Kidney (tissue), 14 donors: Measurements from ENCODE around the gene KLHL6. TPM values are rescaled to one million over a fixed set of nuclear protein-coding genes. Genes with fewer than 3 reads are reported as not detected.

Experiments used
- DNase-seq, 5 donors: peaks; one replicate each; pipeline ENCODE4 v3.0.0-alpha.2; 2013 to 2020
- FAIRE-seq: peaks from 2 replicates; lab custom pipeline; 2012; peaks lifted over from hg19 to GRCh38; lab: Jason Lieb, UNC
- H3K27ac ChIP-seq, 2 donors: one replicate each; pipeline ENCODE4 v1.7.0; 2013; ENCODE audit warnings: low read depth in 2 of 2, low read length in 2 of 2, inconsistent platforms in 1 of 2
- H3K27me3 ChIP-seq: one replicate; pipeline ENCODE4 v1.7.1; 2013; ENCODE audit warnings: low read length, inconsistent platforms; ENCODE audit not compliant: control insufficient read depth, insufficient read depth
- H3K36me3 ChIP-seq, 3 donors: one replicate each; pipeline versions ENCODE4 v1.7.0 to v1.7.1; 2013; ENCODE audit warnings: low read length in 3 of 3, control low read depth in 1 of 3, inconsistent platforms in 1 of 3; ENCODE audit not compliant: insufficient read depth in 3 of 3, control insufficient read depth in 2 of 3
- H3K4me1 ChIP-seq, 3 donors: one replicate each; pipeline versions ENCODE4 v1.7.0 to v1.7.1; 2013; ENCODE audit warnings: low read length in 3 of 3, inconsistent platforms in 1 of 3, low read depth in 1 of 3; ENCODE audit not compliant: control insufficient read depth in 2 of 3, insufficient read depth in 2 of 3
- H3K4me3 ChIP-seq, 3 donors: one replicate each; pipeline versions ENCODE4 v1.7.0 to v1.8.1; 2013; ENCODE audit warnings: low read length in 3 of 3, control low read depth in 1 of 3, inconsistent platforms in 1 of 3
- H3K9ac ChIP-seq, 3 donors: one replicate each; pipeline versions ENCODE4 v1.7.0 to v1.7.1; 2013; ENCODE audit warnings: low read length in 3 of 3, control low read depth in 1 of 3, inconsistent platforms in 1 of 3
- H3K9me3 ChIP-seq, 3 donors: one replicate each; pipeline versions ENCODE4 v1.7.0 to v1.7.1; 2013; ENCODE audit warnings: low read length in 3 of 3, control low read depth in 1 of 3, inconsistent platforms in 1 of 3; ENCODE audit not compliant: control insufficient read depth in 2 of 3, insufficient read depth in 1 of 3
- intact Hi-C: fragments of 100-400 bp; cut with DNase I; formaldehyde crosslinking; loops from one replicate; pipeline ENCODE4 v1.11.1; 2022
- polyA plus RNA-seq: library from polyadenylated mRNA; stranded (reverse); fragments of 350-450 nt; fragmentation: Illumina TruSeq; extraction: RNeasy Lipid Tissue Mini Kit (QIAGEN cat#74804); gene quantifications from one replicate; pipeline ENCODE4 v1.2.3, GENCODE V29; 2014; ENCODE audit warnings: low read depth, low replicate concordance; ENCODE audit not compliant: insufficient read depth
- total RNA-seq: library from RNA; stranded (reverse); fragmentation: NEBNext Ultra II Directional; extraction: Animal tissue kit (Norgen Biotek cat#: 25700); gene quantifications from one replicate; pipeline ENCODE4 v1.2.1, GENCODE V29; 2021
- TF ChIP-seq, protein P1 (sequence below): IDR thresholded peaks from 3 replicates; pipeline ENCODE4 v1.5.1; 2012; ENCODE audit warnings: mild to moderate bottlenecking, moderate library complexity, borderline replicate concordance; ENCODE audit not compliant: insufficient read depth; ENCODE audit errors: extremely low read depth
- donor health status: control.
- donor health status: control.
- donor health status: control.
- donor health status: control.
- donor health status: control.
- donor health status: DM: yes; HTN: yes; CAD: no.
- donor health status: Normal renal cell carcinoma (clear cell type).

Gene KLHL6
- total and polyA plus RNA-seq, 2 donors from 2014 or later, result 0.37 to 9.8 TPM

- no peaks in the 10 kb centered on the region for H3K27me3 ChIP-seq
- FAIRE-seq (no peak), DNase-seq (no peak)
- no peak overlapping the region for H3K27ac ChIP-seq
- TF ChIP-seq, protein P1, sequence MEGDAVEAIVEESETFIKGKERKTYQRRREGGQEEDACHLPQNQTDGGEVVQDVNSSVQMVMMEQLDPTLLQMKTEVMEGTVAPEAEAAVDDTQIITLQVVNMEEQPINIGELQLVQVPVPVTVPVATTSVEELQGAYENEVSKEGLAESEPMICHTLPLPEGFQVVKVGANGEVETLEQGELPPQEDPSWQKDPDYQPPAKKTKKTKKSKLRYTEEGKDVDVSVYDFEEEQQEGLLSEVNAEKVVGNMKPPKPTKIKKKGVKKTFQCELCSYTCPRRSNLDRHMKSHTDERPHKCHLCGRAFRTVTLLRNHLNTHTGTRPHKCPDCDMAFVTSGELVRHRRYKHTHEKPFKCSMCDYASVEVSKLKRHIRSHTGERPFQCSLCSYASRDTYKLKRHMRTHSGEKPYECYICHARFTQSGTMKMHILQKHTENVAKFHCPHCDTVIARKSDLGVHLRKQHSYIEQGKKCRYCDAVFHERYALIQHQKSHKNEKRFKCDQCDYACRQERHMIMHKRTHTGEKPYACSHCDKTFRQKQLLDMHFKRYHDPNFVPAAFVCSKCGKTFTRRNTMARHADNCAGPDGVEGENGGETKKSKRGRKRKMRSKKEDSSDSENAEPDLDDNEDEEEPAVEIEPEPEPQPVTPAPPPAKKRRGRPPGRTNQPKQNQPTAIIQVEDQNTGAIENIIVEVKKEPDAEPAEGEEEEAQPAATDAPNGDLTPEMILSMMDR, result peak; percentile 34
- no peaks in the 10 kb centered on the region for H3K36me3 ChIP-seq
- no peak overlapping the region for H3K4me3 ChIP-seq
- no peak overlapping the region for H3K9ac ChIP-seq
- intact Hi-C loops, result no loop called here
- H3K9me3 ChIP-seq, result no peaks in the 10 kb centered on the region
- no peaks in the 10 kb centered on the region for H3K4me1 ChIP-seq
These were observed 53.0 kb downstream of the KLHL6 start for GRCh38 chr3:183502237-183503181.

- TF ChIP-seq, protein P1, result no peak
- Histone ChIP-seq H3K36me3 (no peaks in the 10 kb centered on the region), H3K9me3 (no peaks in the 10 kb centered on the region), H3K27me3 (no peaks in the 10 kb centered on the region), H3K27ac (no peak overlapping the region), H3K4me3 (no peak overlapping the region), H3K9ac (no peak overlapping the region), H3K4me1 (no peaks in the 10 kb centered on the region)
- intact Hi-C loops, result no loop called here
- no peak for DNase-seq
- no peak for FAIRE-seq
These were observed 54.4 kb downstream of the KLHL6 start for GRCh38 chr3:183500981-183501704.

GRCh38 chr3:183500319-183500718 lies 55.2 kb downstream of the KLHL6 start:
- no peaks in the 10 kb centered on the region for H3K9me3 ChIP-seq
- no peaks in the 10 kb centered on the region for H3K36me3 ChIP-seq
- intact Hi-C loops, result no loop called here
- DNase-seq (no peak), FAIRE-seq (no peak)
- TF ChIP-seq, protein P1, result no peak
- no peak overlapping the region for H3K4me3 ChIP-seq
- H3K27me3 ChIP-seq, result no peaks in the 10 kb centered on the region
- no peak overlapping the region for H3K9ac ChIP-seq
- no peak overlapping the region for H3K27ac ChIP-seq
- no peaks in the 10 kb centered on the region for H3K4me1 ChIP-seq
